ENCODE data around the gene TWF1. TPM values are rescaled to one million over a fixed set of nuclear protein-coding genes. Genes with fewer than 3 reads are reported as not detected.

TWF1 gene
- total and polyA plus RNA-seq, 8 donors, result 26.3 to 51.3 (median 34.8) TPM

GRCh38 chr12:43789941-43790340, 16.2 kb downstream of the TWF1 start:
- no peaks in the 10 kb centered on the region for H3K27me3 ChIP-seq
- no peaks in the 10 kb centered on the region for H3K9me3 ChIP-seq
- TF ChIP-seq CTCF (IDR thresholded peaks at IDR 0.05), result no peak
- FAIRE-seq, result no peak
- no peak overlapping the region for H3K4me3 ChIP-seq
- H3K27ac ChIP-seq, result no peak overlapping the region
- H3K4me1 ChIP-seq, result no peaks in the 10 kb centered on the region
- peaks cover 0 to 21% (median 7%) of the 10 kb centered on the region in 3 donors for H3K36me3 ChIP-seq
- intact Hi-C loops (cut with DNase I), result no loop called here
- DNase-seq, result peak in 1 of 6 donors; percentile 16
- ATAC-seq, result peak; percentile 28 to 61 (median 51)

GRCh38 chr12:43786899-43787693, 19.0 kb downstream of the TWF1 start:
- Histone ChIP-seq H3K9me3 (no peaks in the 10 kb centered on the region), H3K27me3 (no peaks in the 10 kb centered on the region), H3K4me1 (no peaks in the 10 kb centered on the region), H3K36me3 (peaks cover 0 to 42% (median 16%) of the 10 kb centered on the region in 3 donors), H3K4me3 (no peak overlapping the region), H3K27ac (no peak overlapping the region)
- FAIRE-seq (no peak), ATAC-seq (no peak), DNase-seq (no peak)
- intact Hi-C loops (cut with DNase I), result no loop called here
- no peak for TF ChIP-seq CTCF (IDR thresholded peaks at IDR 0.05)

DNA sequence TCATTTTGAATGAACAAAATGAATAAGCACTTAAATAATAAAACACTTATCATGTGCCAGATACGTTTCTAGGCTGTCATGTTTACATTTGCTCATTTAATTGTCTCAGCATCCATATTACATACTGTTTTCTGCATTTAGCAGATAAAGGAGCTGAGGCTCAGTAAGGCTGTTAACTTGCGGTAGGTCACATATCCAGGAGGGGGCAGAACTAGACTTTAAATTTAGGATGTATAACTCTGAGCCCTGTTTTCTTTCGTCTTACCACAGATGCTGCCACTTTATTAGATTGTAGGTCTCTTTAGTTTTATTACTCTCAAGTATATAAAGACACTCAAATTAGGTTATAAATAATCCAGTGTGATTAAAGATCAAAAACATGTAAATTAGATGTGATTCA, 29.6 kb downstream of the TWF1 start:
- ATAC-seq (peak in 3 of 4 donors; percentile 31 to 59 (median 38)), DNase-seq (no peak), FAIRE-seq (no peak)
- Histone ChIP-seq H3K9me3 (no peaks in the 10 kb centered on the region), H3K36me3 (peaks cover 0 to 54% (median 23%) of the 10 kb centered on the region in 3 donors), H3K27ac (no peak overlapping the region), H3K4me1 (no peaks in the 10 kb centered on the region), H3K27me3 (no peaks in the 10 kb centered on the region), H3K4me3 (no peak overlapping the region)
- TF ChIP-seq CTCF (IDR thresholded peaks at IDR 0.05), result no peak
- intact Hi-C loops (cut with DNase I), result no loop called here
- WGBS, 2 donors, result 72 to 73% methylated on average over 3 of the region's 3 CpGs

- no peak for TF ChIP-seq CTCF (IDR thresholded peaks at IDR 0.05)
- FAIRE-seq (no peak), DNase-seq (no peak), ATAC-seq (no peak)
- peaks cover 0 to 16% (median 14%) of the 10 kb centered on the region in 3 donors for H3K4me1 ChIP-seq
- no peaks in the 10 kb centered on the region for H3K36me3 ChIP-seq
- H3K27ac ChIP-seq, result no peak overlapping the region
- intact Hi-C loops (cut with DNase I), result no loop called here
- H3K9me3 ChIP-seq, result no peaks in the 10 kb centered on the region
- no peak overlapping the region for H3K4me3 ChIP-seq
- H3K27me3 ChIP-seq, result no peaks in the 10 kb centered on the region
Observed at GRCh38 chr12:43766291-43766690, 39.8 kb downstream of the TWF1 start.

DNA sequence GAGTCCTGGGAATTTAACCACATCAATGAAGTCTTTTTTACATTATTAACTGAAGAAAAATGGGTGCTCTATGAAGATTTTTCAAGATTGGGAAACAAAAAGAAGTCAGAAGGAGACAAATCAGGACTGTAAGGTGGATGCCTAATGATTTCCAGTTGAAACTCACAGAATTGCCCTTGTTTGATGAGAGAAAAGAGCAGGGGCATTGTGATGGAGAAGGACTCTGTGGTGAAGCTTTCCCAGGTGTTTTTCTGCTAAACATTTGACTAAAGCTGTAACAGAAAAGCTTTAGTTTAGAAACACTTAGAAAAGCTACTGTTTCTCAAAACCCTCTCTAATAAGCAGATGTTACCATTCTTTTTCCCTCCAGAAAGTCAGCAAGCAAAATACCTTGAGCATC, 41.6 kb downstream of the TWF1 start:
- no peak overlapping the region for H3K4me3 ChIP-seq
- intact Hi-C loops (cut with DNase I), result no loop called here
- no peak for ATAC-seq

More for the DNA sequence above, 41.6 kb downstream of the TWF1 start:
- no peak for FAIRE-seq
- TF ChIP-seq CTCF (IDR thresholded peaks at IDR 0.05), result no peak
- no peaks in the 10 kb centered on the region for H3K36me3 ChIP-seq
- no peaks in the 10 kb centered on the region for H3K27me3 ChIP-seq
- no peak for DNase-seq
- no peak overlapping the region for H3K27ac ChIP-seq
- no peaks in the 10 kb centered on the region for H3K9me3 ChIP-seq
- peaks cover 5 to 25% (median 23%) of the 10 kb centered on the region in 3 donors for H3K4me1 ChIP-seq

Measured in pancreas (tissue), 10 donors.